Keratinocyte (primary cell): ENCODE measurements around the gene HOXB7.

ENCODE experiments used
- EZH2 ChIP-seq: IDR thresholded peaks from one replicate; pipeline ENCODE4 v1.6.1; 2012; ENCODE audit warnings: inconsistent platforms, mild to moderate bottlenecking, low read length, moderate library complexity
- TF ChIP-seq, protein P1 (sequence below), 3 experiments: IDR thresholded peaks in 1 of 3; conservative IDR thresholded peaks in 1 of 3; optimal IDR thresholded peaks in 1 of 3; 2 replicates in 2 of 3; 3 replicates in 1 of 3; pipeline versions ENCODE3 to v1.5.1; 2011; ENCODE audit warnings: low read length in 3 of 3, mild to moderate bottlenecking in 3 of 3, moderate library complexity in 2 of 3, control low read depth in 1 of 3, inconsistent platforms in 1 of 3; ENCODE audit not compliant: insufficient read depth in 2 of 3; ENCODE audit errors: extremely low read depth in 1 of 3

- no peak for TF ChIP-seq EZH2
- TF ChIP-seq, protein P1, sequence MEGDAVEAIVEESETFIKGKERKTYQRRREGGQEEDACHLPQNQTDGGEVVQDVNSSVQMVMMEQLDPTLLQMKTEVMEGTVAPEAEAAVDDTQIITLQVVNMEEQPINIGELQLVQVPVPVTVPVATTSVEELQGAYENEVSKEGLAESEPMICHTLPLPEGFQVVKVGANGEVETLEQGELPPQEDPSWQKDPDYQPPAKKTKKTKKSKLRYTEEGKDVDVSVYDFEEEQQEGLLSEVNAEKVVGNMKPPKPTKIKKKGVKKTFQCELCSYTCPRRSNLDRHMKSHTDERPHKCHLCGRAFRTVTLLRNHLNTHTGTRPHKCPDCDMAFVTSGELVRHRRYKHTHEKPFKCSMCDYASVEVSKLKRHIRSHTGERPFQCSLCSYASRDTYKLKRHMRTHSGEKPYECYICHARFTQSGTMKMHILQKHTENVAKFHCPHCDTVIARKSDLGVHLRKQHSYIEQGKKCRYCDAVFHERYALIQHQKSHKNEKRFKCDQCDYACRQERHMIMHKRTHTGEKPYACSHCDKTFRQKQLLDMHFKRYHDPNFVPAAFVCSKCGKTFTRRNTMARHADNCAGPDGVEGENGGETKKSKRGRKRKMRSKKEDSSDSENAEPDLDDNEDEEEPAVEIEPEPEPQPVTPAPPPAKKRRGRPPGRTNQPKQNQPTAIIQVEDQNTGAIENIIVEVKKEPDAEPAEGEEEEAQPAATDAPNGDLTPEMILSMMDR (optimal IDR thresholded peaks at IDR 0.05 in 1 of 3, IDR thresholded peaks at IDR 0.05 in 1 of 3, conservative IDR thresholded peaks at IDR 0.05 in 1 of 3; ENCODE audit: extremely low read depth in 1 of 3, insufficient read depth in 2 of 3, low read length in 3 of 3), result no peak
Observed at GRCh38 chr17:48567646-48568354, 43.0 kb downstream of the HOXB7 start.
